ENCODE results near the gene PAH. TPM values are rescaled to one million over a fixed set of nuclear protein-coding genes. Genes with fewer than 3 reads are reported as not detected.

Gene PAH
- total and polyA plus RNA-seq, 2 of the 13 experiments (the other 11 are each of a cell fraction or from before 2014, with no cell fraction given): 192 to 451 TPM

GRCh38 chr12:102885043-102885932 lies 31.8 kb downstream of the PAH start (continued):
- TF ChIP-seq ZNF704 (CRISPR knock-in tag; IDR thresholded peaks at IDR 0.05; ENCODE audit: borderline replicate concordance): 0 out of 2 replicates have a peak, but pooled peaks have one; percentile 42
- TF ChIP-seq ZNF512 (CRISPR knock-in tag; IDR thresholded peaks at IDR 0.05): no peak
- peak; percentile 51; the same call in 1 of the 2 replicates for TF ChIP-seq KDM2A (CRISPR knock-in tag; IDR thresholded peaks at IDR 0.05; ENCODE audit: borderline replicate concordance, low read depth)
- TF ChIP-seq ZNF44 (CRISPR knock-in tag; IDR thresholded peaks at IDR 0.05): no peak
- peak; percentile 96 for TF ChIP-seq KAT2B (IDR thresholded peaks at IDR 0.05; ENCODE audit: borderline replicate concordance, low read depth, low read length)
- no peak for TF ChIP-seq ZNF329 (CRISPR knock-in tag; IDR thresholded peaks at IDR 0.05; ENCODE audit: low read depth)
- peak; percentile 71 for TF ChIP-seq ZBTB43 (CRISPR knock-in tag; conservative IDR thresholded peaks at IDR 0.05)
- no peak for TF ChIP-seq ZNF777 (CRISPR knock-in tag; IDR thresholded peaks at IDR 0.05)
- no peak for TF ChIP-seq ZNF274 (CRISPR knock-in tag; IDR thresholded peaks at IDR 0.05)
- no peak for TF ChIP-seq NFYB (CRISPR knock-in tag; IDR thresholded peaks at IDR 0.05)
- peak; percentile 52; the same call in 1 of the 2 replicates for TF ChIP-seq SNAPC2 (CRISPR knock-in tag; IDR thresholded peaks at IDR 0.05)
- no peak for TF ChIP-seq ZIK1 (CRISPR knock-in tag; IDR thresholded peaks at IDR 0.05; ENCODE audit: borderline replicate concordance, low read depth)
- no peak for TF ChIP-seq ZNF737 (CRISPR knock-in tag; IDR thresholded peaks at IDR 0.05; ENCODE audit: borderline replicate concordance)
- peak; percentile 87 for TF ChIP-seq RFXAP (CRISPR knock-in tag; IDR thresholded peaks at IDR 0.05; ENCODE audit: borderline replicate concordance)
- TF ChIP-seq GLI4 (CRISPR knock-in tag; IDR thresholded peaks at IDR 0.05; ENCODE audit: borderline replicate concordance): no peak
- TF ChIP-seq ZNF616 (CRISPR knock-in tag; IDR thresholded peaks at IDR 0.05; ENCODE audit: low read depth): no peak
- TF ChIP-seq ZFP1 (CRISPR knock-in tag; IDR thresholded peaks at IDR 0.05): no peak; the same call in 1 of the 2 replicates
- no peak for TF ChIP-seq TEAD2 (CRISPR knock-in tag; IDR thresholded peaks at IDR 0.05)
- TF ChIP-seq TAF15 (IDR thresholded peaks at IDR 0.05; ENCODE audit: low read depth, low read length, poor library complexity, severe bottlenecking): no peak
- TF ChIP-seq ZNF740 (CRISPR knock-in tag; IDR thresholded peaks at IDR 0.05): peak; percentile 76
- TF ChIP-seq ZBTB10 (CRISPR knock-in tag; IDR thresholded peaks at IDR 0.05; ENCODE audit: borderline replicate concordance): 0 out of 2 replicates have a peak, but pooled peaks have one; percentile 51
- TF ChIP-seq ZNF205 (CRISPR knock-in tag; IDR thresholded peaks at IDR 0.05): no peak; the same call in 1 of the 2 replicates

Measured in HepG2 (cell line).